Measurements from ENCODE around the gene PLCL1. TPM values are rescaled to one million over a fixed set of nuclear protein-coding genes. Genes with fewer than 3 reads are reported as not detected.
"Not testable (repeated sequence)": the region's sequence is repeated elsewhere in the genome, so short reads cannot be mapped to it uniquely, and the experiment has no call there.

The PLCL1 gene
- polyA plus RNA-seq, 3 donors: 15.3 to 20.8 (median 16.6) TPM

- no peak for DNase-seq (ENCODE audit: extremely low read depth in 1 of 11, low read depth in 9 of 11, low spot score in 4 of 11)
Measured at GRCh38 chr2:198004921-198005829, 200.8 kb downstream of the PLCL1 start.

GRCh38 chr2:198006733-198007132 lies 202.3 kb downstream of the PLCL1 start:
- DNase-seq (ENCODE audit: extremely low read depth in 1 of 11, low read depth in 9 of 11, low spot score in 4 of 11): no peak

- DNase-seq (ENCODE audit: extremely low read depth in 1 of 11, low read depth in 9 of 11, low spot score in 4 of 11): no peak
Measured at GRCh38 chr2:198008230-198008629, 203.8 kb downstream of the PLCL1 start.

DNA sequence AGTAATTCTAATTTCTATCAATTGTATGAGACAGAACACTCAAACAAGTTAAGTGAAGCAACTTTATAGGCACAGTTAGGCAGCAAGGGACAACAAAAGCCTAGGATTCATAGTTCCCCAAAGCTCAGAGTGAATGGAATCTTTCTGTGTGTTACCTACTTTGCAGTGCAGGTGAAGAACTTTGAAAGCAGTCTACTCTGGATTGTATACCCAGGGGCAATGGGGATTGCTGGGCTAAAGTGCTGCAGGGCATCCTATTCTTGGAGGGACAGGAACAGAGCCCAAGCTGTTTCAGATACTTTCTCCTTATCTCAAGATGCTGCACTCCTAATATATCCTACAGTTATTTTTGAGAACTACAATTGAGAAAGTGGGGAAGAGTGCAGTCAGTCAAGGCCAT lies 207.6 kb downstream of the PLCL1 start:
- DNase-seq (ENCODE audit: extremely low read depth in 1 of 11, low read depth in 9 of 11, low spot score in 4 of 11): no peak

GRCh38 chr2:198016243-198016642 lies 211.8 kb downstream of the PLCL1 start:
- DNase-seq (ENCODE audit: extremely low read depth in 1 of 11, low read depth in 9 of 11, low spot score in 4 of 11): no peak

DNA sequence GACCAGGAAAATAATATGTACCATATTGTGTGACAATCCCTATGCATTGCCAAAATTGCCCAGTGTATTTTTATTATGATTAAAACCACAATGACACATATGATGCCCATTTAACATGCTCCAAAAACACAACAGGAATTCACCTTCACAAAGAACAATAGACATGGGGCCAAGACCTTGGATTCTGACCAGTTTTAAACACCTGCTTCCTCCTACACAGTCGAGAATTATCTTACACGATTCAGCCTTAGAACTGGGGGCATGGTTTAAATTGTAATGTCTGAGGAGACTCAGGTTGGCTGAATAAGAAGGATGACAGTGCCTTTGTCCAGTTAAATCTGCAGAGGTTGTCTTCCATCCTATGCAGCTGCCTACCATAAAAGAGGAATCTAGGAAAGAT lies 212.7 kb downstream of the PLCL1 start:
- DNase-seq (ENCODE audit: extremely low read depth in 1 of 11, low read depth in 9 of 11, low spot score in 4 of 11): no peak

GRCh38 chr2:198028955-198029354 lies 224.6 kb downstream of the PLCL1 start:
- DNase-seq (ENCODE audit: extremely low read depth in 1 of 11, low read depth in 9 of 11, low spot score in 4 of 11): no peak

GRCh38 chr2:198029576-198029975 lies 225.2 kb downstream of the PLCL1 start:
- not testable (repeated sequence) for DNase-seq (ENCODE audit: extremely low read depth in 1 of 11, low read depth in 9 of 11, low spot score in 4 of 11)

GRCh38 chr2:198033626-198034025 lies 229.2 kb downstream of the PLCL1 start:
- peak in 1 of 11 donors; percentile 3 for DNase-seq (ENCODE audit: extremely low read depth in 1 of 11, low read depth in 9 of 11, low spot score in 4 of 11)

GRCh38 chr2:198036029-198036879 lies 231.9 kb downstream of the PLCL1 start:
- no peak for DNase-seq (ENCODE audit: extremely low read depth in 1 of 11, low read depth in 9 of 11, low spot score in 4 of 11)

DNA sequence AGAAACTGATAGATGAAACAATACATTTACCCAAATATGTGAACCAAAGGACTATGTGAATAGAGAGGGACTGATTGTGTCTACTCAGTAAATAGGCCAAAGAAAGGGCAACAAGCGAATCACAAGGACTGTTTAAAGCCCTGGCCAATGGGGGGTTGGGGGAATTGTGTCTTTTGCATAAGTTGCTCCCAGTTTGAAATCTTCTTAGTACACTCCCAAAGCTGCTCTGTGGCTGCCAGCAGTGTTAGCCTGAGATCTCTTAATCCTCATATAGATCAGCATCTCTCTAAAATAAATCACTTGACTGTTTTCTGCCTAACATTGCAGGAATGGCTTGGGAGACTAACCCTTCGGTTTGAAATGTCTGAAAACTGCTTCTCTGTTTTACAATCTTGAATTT lies 236.4 kb downstream of the PLCL1 start:
- no peak for DNase-seq (ENCODE audit: extremely low read depth in 1 of 11, low read depth in 9 of 11, low spot score in 4 of 11)

DNA sequence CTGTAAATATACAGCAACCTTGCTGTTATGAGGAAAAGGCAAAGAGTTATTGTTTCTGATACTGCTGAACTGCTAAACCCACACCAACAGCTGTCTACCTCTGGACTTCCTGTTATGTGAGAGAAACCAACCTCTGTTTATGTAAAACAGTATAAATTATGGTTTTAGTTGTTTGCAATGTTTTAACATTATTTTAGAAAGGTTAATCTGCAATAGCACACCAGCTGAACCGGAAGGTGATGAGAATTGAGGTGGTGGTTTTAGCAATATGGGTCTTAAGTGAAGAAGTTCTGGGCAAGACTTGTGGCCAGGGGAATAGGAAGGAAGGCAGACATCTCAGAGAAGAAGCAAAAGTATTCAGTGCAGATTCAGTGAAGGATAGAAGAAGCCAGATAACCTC lies 237.8 kb downstream of the PLCL1 start:
- no peak for DNase-seq (ENCODE audit: extremely low read depth in 1 of 11, low read depth in 9 of 11, low spot score in 4 of 11)

- DNase-seq (ENCODE audit: extremely low read depth in 1 of 11, low read depth in 9 of 11, low spot score in 4 of 11): no peak
Measured at GRCh38 chr2:198044777-198045176, 240.4 kb downstream of the PLCL1 start.

DNA sequence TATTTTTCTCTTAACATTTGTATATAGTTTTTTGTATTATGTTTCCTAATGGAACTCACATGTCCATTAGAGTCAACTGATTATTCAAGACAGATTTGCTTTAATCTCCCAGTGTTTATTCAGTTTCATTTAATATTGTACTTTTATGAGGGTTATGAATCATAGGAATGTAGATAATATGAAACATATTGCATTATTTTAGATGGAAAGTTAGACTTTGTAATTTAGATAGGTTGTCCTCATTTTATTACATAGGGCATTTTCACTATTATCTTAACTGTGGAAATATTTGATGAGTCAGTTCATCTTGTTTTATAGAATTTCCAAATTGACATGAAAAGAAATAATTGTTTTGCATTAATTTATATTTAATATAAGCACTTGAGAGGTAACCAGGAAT lies 240.8 kb downstream of the PLCL1 start:
- DNase-seq (ENCODE audit: extremely low read depth in 1 of 11, low read depth in 9 of 11, low spot score in 4 of 11): no peak

DNA sequence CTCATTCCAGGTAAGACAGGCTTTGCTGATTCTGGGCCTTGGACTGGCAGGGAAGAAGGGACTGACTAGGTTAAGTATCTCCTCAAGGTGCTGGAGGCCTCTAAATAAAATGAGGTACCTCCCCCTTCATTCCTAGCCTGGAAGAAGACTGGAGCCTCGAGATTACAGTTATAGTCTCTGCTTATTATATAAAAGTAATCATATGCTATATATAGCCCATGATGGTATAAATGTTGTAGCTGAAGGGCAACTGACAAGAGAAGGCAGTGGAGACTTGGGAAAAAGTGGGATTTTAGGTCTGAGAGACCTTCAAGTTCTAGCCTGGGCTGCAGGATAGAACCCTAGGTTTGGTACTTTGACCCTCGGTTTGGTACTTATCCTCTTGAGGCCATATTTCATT lies 248.3 kb downstream of the PLCL1 start:
- no peak for DNase-seq (ENCODE audit: extremely low read depth in 1 of 11, low read depth in 9 of 11, low spot score in 4 of 11)

DNA sequence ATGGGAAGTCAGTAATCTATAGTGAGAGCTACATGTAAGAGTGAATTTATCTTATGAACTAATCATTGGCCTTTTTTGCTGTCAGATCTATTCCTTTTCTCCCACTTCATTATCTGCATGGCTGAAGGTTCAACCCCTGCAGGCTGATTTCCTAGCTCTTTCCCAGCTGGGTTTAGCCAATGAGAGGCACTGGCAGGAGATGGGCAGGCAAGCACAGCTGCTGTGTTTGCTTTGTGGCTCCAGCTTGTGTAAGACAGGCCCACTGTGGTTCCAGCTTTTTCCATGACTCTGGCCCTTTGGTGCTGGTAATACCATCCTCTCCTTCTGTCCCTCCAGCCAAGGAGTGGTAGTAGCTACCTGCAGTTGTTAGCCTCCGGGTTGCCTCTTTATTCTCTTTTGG lies 248.8 kb downstream of the PLCL1 start:
- no peak for DNase-seq (ENCODE audit: extremely low read depth in 1 of 11, low read depth in 9 of 11, low spot score in 4 of 11)

DNA sequence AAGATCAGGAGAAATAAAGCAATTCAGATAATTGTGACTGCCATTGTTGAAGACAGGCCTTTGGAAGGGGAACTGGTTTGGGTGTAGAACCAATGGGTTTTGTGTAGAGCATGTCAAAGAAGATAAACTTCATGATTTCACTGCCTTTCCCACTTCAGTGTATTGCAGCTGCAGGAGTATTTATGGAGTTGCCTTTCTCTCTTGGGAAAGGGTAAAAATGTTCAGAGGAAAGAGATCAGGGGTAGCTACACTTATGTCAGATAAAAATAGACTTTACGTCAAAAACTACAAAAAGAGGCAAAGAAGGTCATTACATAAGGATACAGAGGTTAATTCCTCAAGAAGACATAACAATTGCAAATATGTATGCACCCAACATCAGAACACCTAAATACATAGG lies 249.4 kb downstream of the PLCL1 start:
- no peak for DNase-seq (ENCODE audit: extremely low read depth in 1 of 11, low read depth in 9 of 11, low spot score in 4 of 11)

GRCh38 chr2:198054299-198054698 lies 249.9 kb downstream of the PLCL1 start:
- peak in 1 of 11 donors; percentile 4 for DNase-seq (ENCODE audit: extremely low read depth in 1 of 11, low read depth in 9 of 11, low spot score in 4 of 11)

DNA sequence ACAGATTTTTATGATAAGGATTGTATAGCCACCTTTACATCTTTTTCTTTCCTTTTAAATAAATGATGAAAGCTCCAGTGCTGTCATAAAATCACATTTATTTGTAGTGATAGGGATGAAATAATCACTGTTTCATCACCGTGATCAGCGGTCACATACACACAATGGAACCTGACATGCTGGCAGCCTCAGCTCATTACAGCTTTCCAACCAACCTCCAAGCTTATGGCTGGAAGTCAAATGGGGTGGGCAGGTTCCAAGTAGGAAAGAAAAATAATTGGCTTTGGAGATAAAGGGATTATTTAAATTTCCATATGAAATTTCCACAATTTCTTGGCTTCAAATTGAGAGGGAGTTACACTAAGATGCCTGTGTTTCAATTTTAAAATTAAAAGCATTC lies 251.3 kb downstream of the PLCL1 start:
- DNase-seq (ENCODE audit: extremely low read depth in 1 of 11, low read depth in 9 of 11, low spot score in 4 of 11): no peak

- no peak for DNase-seq (ENCODE audit: extremely low read depth in 1 of 11, low read depth in 9 of 11, low spot score in 4 of 11)
Measured at GRCh38 chr2:198056836-198057235, 252.4 kb downstream of the PLCL1 start.
